DMS53 treated with DMSO at 0.1 percent for 48 hours (cell line): Measurements from ENCODE around the gene SUPV3L1.
"Not testable (repeated sequence)": the region's sequence is repeated elsewhere in the genome, so short reads cannot be mapped to it uniquely, and the experiment has no call there.

Source experiments
- DNase-seq: peaks from one replicate; lab custom pipeline; 2025; ENCODE audit not compliant: unreplicated experiment; lab: John Stamatoyannopoulos, UW

The SUPV3L1 gene

DNA sequence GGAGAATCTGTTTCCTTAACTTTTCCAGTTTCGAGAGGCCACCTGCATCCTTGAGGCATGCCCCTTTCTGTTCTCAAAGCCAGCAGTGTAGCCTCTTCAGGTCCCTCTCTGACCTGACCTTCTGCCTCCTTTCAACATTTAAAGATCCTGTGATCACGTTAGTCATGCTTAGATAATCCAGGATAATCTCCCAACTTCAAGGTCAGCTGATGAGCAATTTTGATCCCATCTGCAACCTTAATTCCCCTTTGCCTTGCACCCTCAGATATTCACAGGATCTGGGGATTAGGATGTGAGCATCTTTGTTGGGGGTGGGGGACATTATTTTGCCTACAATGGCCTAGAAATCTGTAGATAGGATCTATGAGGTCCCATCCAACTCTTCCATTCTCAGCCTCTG, 48.1 kb downstream of the SUPV3L1 start:
- DNase-seq = no peak

DNA sequence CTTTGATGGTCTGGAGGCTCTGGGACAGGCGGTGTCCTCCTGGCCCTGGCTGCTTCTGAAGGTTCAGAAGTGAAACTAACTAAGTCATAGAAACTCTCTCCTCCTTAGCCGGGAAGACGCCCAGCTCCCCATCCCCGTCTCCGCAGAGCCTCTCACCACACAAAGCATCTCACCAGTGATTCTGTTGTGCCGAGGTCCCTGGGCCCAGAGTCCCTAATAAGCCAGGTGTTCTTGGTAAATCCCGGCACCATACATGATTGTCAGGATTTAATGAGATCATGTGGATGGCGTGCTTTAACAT, 49.5 kb downstream of the SUPV3L1 start:
- no peak for DNase-seq

DNA sequence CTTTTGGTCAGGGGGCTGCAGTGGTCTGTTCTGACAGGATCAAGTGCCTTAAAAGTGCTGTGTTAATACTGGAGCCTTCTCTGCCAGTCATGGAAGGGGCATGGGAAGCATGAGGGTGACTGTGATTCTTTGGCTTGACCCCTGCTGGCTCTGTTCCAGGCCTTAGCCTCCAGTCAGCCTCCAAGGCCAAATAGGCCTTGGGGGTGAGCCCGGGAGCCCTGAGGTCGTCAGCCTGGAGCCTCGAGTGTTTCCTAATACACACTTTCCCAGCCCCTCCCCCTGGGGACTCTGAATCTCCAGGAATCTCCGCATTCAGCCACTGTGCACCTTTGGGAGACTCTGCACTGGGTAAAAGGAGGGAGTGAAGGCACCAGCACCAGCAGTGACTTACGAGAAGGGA, 50.1 kb downstream of the SUPV3L1 start:
- no peak for DNase-seq

DNA sequence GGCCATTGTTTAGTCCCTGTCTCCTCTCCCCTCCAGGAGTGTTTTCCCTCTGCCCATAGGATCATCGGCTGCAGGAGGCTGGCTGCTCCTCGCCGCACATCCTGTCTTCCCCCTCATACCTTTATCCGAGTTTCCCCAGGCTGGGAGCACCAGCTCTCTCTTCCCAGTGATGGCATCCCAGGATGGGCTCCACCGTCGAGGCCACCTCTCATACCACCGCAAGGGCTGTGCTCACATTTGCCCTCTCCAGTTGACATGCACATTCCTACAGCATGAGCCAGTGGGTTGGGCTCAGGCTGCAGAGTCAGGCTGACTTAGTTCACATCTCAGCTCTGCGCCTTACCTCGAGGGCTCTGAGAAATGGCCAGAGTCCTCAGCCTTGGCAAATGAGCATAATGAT, 52.2 kb downstream of the SUPV3L1 start:
- no peak for DNase-seq

DNA sequence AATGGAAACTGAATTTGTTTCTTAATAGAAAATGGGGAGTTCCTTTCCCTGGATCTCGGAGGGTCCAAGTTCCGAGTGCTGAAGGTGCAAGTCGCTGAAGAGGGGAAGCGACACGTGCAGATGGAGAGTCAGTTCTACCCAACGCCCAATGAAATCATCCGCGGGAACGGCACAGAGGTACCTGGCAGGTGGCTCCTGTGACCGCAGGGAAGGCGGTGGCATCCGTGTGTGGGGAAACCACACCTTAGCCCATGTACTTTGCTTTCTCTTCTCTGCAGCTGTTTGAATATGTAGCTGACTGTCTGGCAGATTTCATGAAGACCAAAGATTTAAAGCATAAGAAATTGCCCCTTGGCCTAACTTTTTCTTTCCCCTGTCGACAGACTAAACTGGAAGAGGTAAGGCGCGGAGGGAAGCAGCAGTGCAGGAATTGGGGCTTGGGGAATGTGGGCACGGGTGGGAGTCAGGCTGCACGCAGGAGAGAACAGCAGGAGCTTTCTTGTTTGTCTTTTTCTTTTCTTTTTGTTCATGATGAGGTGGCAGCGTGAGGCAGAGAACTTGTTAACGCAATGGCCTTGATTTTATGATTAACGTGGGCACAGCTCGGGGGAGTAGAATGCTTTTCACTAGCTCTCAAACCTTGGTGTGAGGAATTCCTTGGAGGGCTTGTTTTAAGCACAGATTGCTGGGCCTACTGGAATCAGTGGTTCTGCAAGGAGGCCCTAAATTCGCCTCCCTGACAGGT, 52.9 kb downstream of the SUPV3L1 start:
- DNase-seq = no peak

- no peak for DNase-seq
These were observed 54.4 kb downstream of the SUPV3L1 start for GRCh38 chr10:69234447-69234846.

- DNase-seq = peak; percentile 63
These were observed 57.6 kb downstream of the SUPV3L1 start for GRCh38 chr10:69237528-69238159.

DNA sequence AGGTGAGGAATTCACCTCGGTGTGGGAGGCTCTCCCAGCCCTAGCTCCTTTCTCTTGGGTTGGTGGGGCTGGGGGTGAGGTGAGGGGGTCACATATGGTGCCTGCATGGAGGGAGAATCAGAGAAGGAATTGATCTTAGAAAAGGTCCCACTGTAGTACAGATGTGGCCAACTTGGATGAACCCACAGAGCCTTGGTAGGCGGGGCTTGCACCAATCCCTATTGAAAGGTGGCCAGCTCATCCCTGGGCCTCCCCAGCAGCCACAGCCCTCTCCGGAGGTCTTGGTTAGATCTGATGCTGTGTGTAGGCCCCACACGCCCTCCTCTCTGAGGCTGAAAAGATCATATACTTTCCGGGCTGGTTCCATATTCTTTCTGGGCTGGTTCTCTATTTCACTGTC, 59.1 kb downstream of the SUPV3L1 start:
- DNase-seq = no peak

DNA sequence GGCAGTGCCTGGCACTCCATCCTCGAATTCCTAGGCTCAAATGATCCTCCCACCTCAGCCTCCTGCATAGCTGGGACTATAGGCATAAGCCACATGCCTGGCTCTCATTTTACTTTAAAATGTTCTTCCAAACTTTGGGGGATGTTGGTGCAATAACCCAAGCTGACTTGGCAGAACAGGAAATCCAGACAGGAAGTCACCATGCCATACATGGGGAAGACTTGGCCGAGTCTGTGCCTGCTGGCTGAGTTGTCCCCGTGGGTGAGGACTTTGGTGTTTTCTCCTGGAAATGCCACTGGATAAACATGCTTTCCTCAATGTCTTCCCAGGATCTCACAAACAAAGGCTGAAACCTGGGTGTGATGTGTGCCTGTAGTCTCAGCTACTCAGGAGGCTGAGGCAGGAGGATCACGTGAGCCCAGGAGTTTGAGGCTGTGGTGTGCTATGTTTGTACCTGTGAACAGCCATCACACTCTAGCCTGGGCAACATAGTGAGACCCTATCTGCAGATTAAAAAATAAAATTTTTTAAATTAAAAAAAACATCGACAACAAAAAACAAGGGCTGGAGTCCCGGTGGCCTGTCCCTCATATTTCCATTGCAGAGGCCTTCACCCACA, 59.9 kb downstream of the SUPV3L1 start:
- DNase-seq = no peak

- DNase-seq = no peak
These were observed 60.4 kb downstream of the SUPV3L1 start for GRCh38 chr10:69240455-69240854.

GRCh38 chr10:69241575-69241974, 61.5 kb downstream of the SUPV3L1 start:
- DNase-seq = no peak

GRCh38 chr10:69242040-69242851, 62.2 kb downstream of the SUPV3L1 start:
- DNase-seq = no peak

DNA sequence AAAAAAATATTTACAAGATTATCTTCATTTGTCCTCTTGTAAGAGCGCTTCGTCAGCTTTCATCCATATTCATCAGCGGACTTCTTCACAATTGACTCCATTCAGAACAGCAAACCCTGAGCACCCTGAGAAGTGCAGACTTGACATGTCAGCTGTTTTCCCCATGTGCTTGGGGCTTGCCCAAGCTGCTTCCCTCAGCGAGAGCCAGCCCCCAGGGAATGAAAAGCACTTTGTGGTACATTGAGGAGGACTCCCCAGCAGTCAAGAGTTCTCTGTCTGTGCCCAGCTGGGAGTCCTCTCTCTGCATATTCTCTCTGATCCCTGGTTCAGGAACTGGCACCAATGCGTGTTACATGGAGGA, 62.8 kb downstream of the SUPV3L1 start:
- DNase-seq = no peak

DNA sequence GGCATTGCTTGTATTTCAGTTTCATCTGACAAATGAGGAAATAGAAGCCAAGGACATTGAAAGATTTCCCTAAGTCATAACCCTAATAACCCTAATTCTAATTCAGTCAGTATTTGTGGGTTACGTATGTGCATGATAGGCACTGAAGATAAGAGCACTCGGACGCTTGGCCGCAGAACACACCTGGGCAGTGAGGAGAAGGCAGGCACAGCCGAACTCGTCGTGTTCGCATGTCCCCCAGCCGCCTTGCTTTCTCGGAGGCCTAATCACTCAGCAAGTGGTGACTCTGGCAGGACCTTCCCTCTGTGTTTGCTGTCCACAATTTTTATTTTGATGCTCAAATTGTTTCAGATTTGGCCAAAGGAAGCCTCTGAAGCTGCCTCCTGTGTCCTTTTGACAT, 63.8 kb downstream of the SUPV3L1 start:
- DNase-seq = no peak

DNA sequence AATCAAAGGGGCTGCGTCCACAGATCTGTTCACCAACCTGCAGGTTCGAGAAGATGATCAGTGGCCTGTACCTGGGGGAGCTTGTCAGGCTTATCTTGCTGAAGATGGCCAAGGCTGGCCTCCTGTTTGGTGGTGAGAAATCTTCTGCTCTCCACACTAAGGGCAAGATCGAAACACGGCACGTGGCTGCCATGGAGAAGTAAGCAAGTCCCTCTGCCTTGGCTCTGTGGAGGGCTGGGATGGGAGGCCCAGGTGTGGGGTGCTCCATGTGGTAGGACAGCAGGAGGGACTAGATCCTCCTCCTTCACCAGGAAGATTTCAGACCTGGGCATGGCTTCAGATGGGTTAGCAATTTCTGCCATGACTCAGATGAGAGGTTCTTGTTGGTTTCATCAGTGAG, 66.0 kb downstream of the SUPV3L1 start:
- no peak for DNase-seq

DNA sequence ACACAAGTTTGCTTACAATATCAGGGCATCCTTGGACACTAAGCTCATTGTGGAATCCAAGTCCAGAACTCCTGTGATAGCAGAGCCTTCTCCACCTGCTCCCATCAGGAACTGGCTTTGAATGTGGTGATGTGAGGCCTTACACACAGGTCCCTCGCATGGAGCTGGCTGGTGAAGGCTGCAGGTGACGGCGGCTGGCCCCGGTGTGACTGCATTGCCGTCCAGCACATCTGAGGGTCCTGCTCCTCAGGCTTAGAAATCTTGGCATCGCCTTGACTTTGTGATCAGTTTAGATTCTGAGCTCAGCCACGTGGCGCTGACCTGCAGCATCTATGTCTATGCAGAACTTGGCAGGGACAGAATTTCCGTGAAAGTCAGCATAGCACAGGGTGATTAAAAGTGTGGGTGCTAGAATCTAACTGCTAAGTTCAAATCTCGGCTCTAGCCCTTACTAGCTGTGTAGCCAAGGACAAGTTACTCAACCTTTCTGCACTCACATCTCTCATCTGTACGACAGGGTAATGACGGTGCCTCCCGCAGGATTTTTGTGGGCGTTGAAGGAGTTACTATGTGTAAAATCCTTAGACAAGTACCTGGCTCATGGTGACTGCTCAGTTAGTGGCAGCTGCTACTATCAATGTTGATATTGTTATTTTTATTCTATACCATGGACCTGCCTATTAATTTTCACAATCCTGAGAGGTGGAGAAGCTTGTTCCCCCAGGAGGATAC, 66.7 kb downstream of the SUPV3L1 start:
- DNase-seq = no peak

DNA sequence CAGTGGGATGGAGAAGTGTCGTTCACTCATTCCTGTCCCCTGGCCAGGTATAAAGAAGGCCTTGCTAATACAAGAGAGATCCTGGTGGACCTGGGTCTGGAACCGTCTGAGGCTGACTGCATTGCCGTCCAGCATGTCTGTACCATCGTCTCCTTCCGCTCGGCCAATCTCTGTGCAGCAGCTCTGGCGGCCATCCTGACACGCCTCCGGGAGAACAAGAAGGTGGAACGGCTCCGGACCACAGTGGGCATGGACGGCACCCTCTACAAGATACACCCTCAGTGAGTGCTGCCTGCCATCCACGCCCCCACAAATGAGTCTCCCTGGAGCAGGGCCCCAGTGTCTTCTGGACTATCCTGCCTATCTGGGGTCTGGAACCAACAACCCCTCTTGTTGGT, 67.3 kb downstream of the SUPV3L1 start:
- DNase-seq = no peak

GRCh38 chr10:69248117-69248730, 68.2 kb downstream of the SUPV3L1 start:
- no peak for DNase-seq

GRCh38 chr10:69250041-69250440, 70.0 kb downstream of the SUPV3L1 start:
- no peak for DNase-seq

- not testable (repeated sequence) for DNase-seq
These were observed 71.4 kb downstream of the SUPV3L1 start for GRCh38 chr10:69251417-69251816.

GRCh38 chr10:69253171-69253570, 73.1 kb downstream of the SUPV3L1 start:
- no peak for DNase-seq
